SK-N-SH treated with all-trans-retinoic acid at 6 μM for 48 hours (cell line): Measurements from ENCODE around the gene SREK1.
"Not testable (repeated sequence)": the region's sequence is repeated elsewhere in the genome, so short reads cannot be mapped to it uniquely, and the experiment has no call there.

ENCODE experiments used
- ATAC-seq: fragments of 200-7000 bp; cut with Tn5 transposase; 3 replicates; pipeline ENCODE4 v1.9.1; 2020; ENCODE audit warnings: mild to moderate bottlenecking, moderate library complexity
- ARNTL ChIP-seq: fragments of 450-650 bp; formaldehyde crosslinking; IDR thresholded peaks from 2 replicates; pipeline ENCODE4 v1.5.0; 2020; ENCODE audit warnings: low read depth, mild to moderate bottlenecking, moderate library complexity, borderline replicate concordance
- BACH2 ChIP-seq: fragments of 250-450 bp; sonication (Bioruptor Pico); IDR thresholded peaks from 2 replicates; pipeline ENCODE4 v1.9.0; 2021; ENCODE audit warnings: mild to moderate bottlenecking, borderline replicate concordance
- CSDC2 ChIP-seq: fragments of 250-450 bp; sonication (Bioruptor Pico); IDR thresholded peaks from 2 replicates; pipeline ENCODE4 v1.5.0; 2020; ENCODE audit warnings: mild to moderate bottlenecking, moderate library complexity
- ESRRG ChIP-seq: fragments of 250-450 bp; sonication (Bioruptor Pico); IDR thresholded peaks from 2 replicates; pipeline ENCODE4 v1.6.1; 2021; ENCODE audit warnings: mild to moderate bottlenecking
- GLIS3 ChIP-seq: fragments of 250-450 bp; sonication (Bioruptor Pico); IDR thresholded peaks from 2 replicates; pipeline ENCODE4 v1.5.0; 2020; ENCODE audit warnings: mild to moderate bottlenecking, moderate library complexity
- ISL1 ChIP-seq: fragments of 250-450 bp; sonication (Bioruptor Pico); IDR thresholded peaks from 2 replicates; pipeline ENCODE4 v2.1.2; 2022; ENCODE audit warnings: mild to moderate bottlenecking, moderate library complexity
- PATZ1 ChIP-seq: fragments of 250-450 bp; sonication (Bioruptor Pico); IDR thresholded peaks from 2 replicates; pipeline ENCODE4 v1.8.0; 2020; ENCODE audit warnings: mild to moderate bottlenecking, moderate library complexity, borderline replicate concordance
- POU6F1 ChIP-seq: fragments of 250-450 bp; sonication (Bioruptor Pico); IDR thresholded peaks from 2 replicates; pipeline ENCODE4 v1.8.0; 2021; ENCODE audit warnings: low read depth, mild to moderate bottlenecking, moderate library complexity, borderline replicate concordance
- PPARA ChIP-seq: fragments of 250-450 bp; sonication (Bioruptor Pico); IDR thresholded peaks from 2 replicates; pipeline ENCODE4 v1.5.0; 2020; ENCODE audit warnings: mild to moderate bottlenecking, borderline replicate concordance
- RARB ChIP-seq: fragments of 250-450 bp; sonication (Bioruptor Pico); IDR thresholded peaks from 2 replicates; pipeline ENCODE4 v1.8.0; 2021; ENCODE audit warnings: mild to moderate bottlenecking, moderate library complexity
- SNAI2 ChIP-seq: fragments of 250-450 bp; sonication (Bioruptor Pico); IDR thresholded peaks from 2 replicates; pipeline ENCODE4 v1.5.0; 2020; ENCODE audit warnings: mild to moderate bottlenecking, moderate library complexity
- TCF4 ChIP-seq: fragments of 250-450 bp; sonication (Bioruptor Pico); IDR thresholded peaks from 2 replicates; pipeline ENCODE4 v1.8.0; 2021; ENCODE audit warnings: mild to moderate bottlenecking, moderate library complexity, borderline replicate concordance
- TOX ChIP-seq: fragments of 250-450 bp; sonication (Bioruptor Pico); IDR thresholded peaks from 2 replicates; pipeline ENCODE4 v1.8.0; 2021; ENCODE audit warnings: mild to moderate bottlenecking, moderate library complexity, borderline replicate concordance
- ZFP3 ChIP-seq: fragments of 250-450 bp; sonication (Bioruptor Pico); IDR thresholded peaks from 2 replicates; pipeline ENCODE4 v1.5.0; 2020; ENCODE audit warnings: mild to moderate bottlenecking, moderate library complexity
- ZFP30 ChIP-seq: fragments of 450-650 bp; formaldehyde crosslinking; IDR thresholded peaks from 2 replicates; pipeline ENCODE4 v1.5.0; 2022; ENCODE audit warnings: mild to moderate bottlenecking, moderate library complexity
- ZNF565 ChIP-seq: fragments of 450-650 bp; formaldehyde crosslinking; conservative IDR thresholded peaks from 2 replicates; pipeline ENCODE4 v1.5.0; 2020; ENCODE audit warnings: low read depth, mild to moderate bottlenecking, moderate library complexity
- ZNF70 ChIP-seq: fragments of 450-650 bp; formaldehyde crosslinking; IDR thresholded peaks from 2 replicates; pipeline ENCODE4 v1.5.0; 2020; ENCODE audit warnings: mild to moderate bottlenecking, moderate library complexity
- ZNF8 ChIP-seq: fragments of 450-650 bp; formaldehyde crosslinking; IDR thresholded peaks from 2 replicates; pipeline ENCODE4 v1.5.0; 2020; ENCODE audit warnings: mild to moderate bottlenecking, moderate library complexity
- TF ChIP-seq, protein P1 (sequence below): fragments of 250-450 bp; sonication (Bioruptor Pico); IDR thresholded peaks from 2 replicates; pipeline ENCODE4 v1.5.1; 2021; ENCODE audit warnings: mild to moderate bottlenecking, moderate library complexity
- TF ChIP-seq, protein P2 (sequence below): fragments of 250-450 bp; sonication (Bioruptor Pico); IDR thresholded peaks from 2 replicates; pipeline ENCODE4 v1.5.0; 2020; ENCODE audit warnings: mild to moderate bottlenecking, moderate library complexity
- TF ChIP-seq, protein P3 (sequence below): fragments of 250-450 bp; sonication (Bioruptor Pico); IDR thresholded peaks from 2 replicates; pipeline ENCODE4 v1.5.1; 2020; ENCODE audit warnings: low read depth, mild to moderate bottlenecking, moderate library complexity

SREK1 gene

GRCh38 chr5:66136053-66136452 lies 8.0 kb upstream of the SREK1 start:
- no peak for TF ChIP-seq ZNF8 (CRISPR knock-in tag)
- TF ChIP-seq CSDC2 (CRISPR knock-in tag), result no peak
- no peak for ATAC-seq

DNA sequence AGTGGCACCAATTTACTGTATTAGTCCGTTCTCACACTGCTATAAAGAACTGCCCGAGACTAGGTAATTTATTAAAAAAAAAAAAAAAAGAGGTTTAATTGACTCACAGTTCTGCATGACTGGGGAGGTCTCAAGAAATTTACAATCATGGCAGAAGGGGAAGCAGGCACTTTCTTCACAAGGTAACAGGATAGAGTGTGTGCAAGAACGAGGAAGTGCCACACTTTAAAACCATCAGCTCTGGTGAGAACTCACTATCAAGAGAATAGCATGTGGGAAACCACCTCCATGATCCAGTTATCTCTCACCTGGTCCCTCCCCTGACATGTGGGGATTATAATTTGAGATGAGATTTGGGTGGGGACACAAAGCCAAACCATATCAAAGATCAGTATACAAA lies 7.2 kb upstream of the SREK1 start:
- not testable (repeated sequence) for ATAC-seq

- ATAC-seq, result no peak
- TF ChIP-seq, protein P1, sequence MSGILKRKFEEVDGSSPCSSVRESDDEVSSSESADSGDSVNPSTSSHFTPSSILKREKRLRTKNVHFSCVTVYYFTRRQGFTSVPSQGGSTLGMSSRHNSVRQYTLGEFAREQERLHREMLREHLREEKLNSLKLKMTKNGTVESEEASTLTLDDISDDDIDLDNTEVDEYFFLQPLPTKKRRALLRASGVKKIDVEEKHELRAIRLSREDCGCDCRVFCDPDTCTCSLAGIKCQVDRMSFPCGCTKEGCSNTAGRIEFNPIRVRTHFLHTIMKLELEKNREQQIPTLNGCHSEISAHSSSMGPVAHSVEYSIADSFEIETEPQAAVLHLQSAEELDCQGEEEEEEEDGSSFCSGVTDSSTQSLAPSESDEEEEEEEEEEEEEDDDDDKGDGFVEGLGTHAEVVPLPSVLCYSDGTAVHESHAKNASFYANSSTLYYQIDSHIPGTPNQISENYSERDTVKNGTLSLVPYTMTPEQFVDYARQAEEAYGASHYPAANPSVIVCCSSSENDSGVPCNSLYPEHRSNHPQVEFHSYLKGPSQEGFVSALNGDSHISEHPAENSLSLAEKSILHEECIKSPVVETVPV (CRISPR knock-in tag), result no peak
- TF ChIP-seq CSDC2 (CRISPR knock-in tag) (no peak), BACH2 (CRISPR knock-in tag) (no peak), ISL1 (CRISPR knock-in tag) (no peak), ZFP3 (CRISPR knock-in tag) (no peak), POU6F1 (CRISPR knock-in tag) (no peak), GLIS3 (CRISPR knock-in tag) (no peak), ARNTL (CRISPR knock-in tag) (no peak), SNAI2 (CRISPR knock-in tag) (no peak), ZNF8 (CRISPR knock-in tag) (no peak), ZFP30 (CRISPR knock-in tag) (no peak), PPARA (CRISPR knock-in tag) (no peak), ZNF70 (CRISPR knock-in tag) (no peak), RARB (CRISPR knock-in tag) (no peak), PATZ1 (CRISPR knock-in tag) (no peak), ZNF565 (CRISPR knock-in tag) (no peak), ESRRG (no peak), TOX (CRISPR knock-in tag) (no peak)
- TF ChIP-seq, protein P2, sequence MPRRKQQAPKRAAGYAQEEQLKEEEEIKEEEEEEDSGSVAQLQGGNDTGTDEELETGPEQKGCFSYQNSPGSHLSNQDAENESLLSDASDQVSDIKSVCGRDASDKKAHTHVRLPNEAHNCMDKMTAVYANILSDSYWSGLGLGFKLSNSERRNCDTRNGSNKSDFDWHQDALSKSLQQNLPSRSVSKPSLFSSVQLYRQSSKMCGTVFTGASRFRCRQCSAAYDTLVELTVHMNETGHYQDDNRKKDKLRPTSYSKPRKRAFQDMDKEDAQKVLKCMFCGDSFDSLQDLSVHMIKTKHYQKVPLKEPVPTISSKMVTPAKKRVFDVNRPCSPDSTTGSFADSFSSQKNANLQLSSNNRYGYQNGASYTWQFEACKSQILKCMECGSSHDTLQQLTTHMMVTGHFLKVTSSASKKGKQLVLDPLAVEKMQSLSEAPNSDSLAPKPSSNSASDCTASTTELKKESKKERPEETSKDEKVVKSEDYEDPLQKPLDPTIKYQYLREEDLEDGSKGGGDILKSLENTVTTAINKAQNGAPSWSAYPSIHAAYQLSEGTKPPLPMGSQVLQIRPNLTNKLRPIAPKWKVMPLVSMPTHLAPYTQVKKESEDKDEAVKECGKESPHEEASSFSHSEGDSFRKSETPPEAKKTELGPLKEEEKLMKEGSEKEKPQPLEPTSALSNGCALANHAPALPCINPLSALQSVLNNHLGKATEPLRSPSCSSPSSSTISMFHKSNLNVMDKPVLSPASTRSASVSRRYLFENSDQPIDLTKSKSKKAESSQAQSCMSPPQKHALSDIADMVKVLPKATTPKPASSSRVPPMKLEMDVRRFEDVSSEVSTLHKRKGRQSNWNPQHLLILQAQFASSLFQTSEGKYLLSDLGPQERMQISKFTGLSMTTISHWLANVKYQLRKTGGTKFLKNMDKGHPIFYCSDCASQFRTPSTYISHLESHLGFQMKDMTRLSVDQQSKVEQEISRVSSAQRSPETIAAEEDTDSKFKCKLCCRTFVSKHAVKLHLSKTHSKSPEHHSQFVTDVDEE (CRISPR knock-in tag), result no peak
- TF ChIP-seq, protein P3, sequence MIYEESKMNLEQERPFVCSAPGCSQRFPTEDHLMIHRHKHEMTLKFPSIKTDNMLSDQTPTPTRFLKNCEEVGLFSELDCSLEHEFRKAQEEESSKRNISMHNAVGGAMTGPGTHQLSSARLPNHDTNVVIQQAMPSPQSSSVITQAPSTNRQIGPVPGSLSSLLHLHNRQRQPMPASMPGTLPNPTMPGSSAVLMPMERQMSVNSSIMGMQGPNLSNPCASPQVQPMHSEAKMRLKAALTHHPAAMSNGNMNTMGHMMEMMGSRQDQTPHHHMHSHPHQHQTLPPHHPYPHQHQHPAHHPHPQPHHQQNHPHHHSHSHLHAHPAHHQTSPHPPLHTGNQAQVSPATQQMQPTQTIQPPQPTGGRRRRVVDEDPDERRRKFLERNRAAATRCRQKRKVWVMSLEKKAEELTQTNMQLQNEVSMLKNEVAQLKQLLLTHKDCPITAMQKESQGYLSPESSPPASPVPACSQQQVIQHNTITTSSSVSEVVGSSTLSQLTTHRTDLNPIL, result no peak
- TF ChIP-seq, all 23 proteins: peak for 0
These were observed 5.3 kb upstream of the SREK1 start for GRCh38 chr5:66138637-66139317.

DNA sequence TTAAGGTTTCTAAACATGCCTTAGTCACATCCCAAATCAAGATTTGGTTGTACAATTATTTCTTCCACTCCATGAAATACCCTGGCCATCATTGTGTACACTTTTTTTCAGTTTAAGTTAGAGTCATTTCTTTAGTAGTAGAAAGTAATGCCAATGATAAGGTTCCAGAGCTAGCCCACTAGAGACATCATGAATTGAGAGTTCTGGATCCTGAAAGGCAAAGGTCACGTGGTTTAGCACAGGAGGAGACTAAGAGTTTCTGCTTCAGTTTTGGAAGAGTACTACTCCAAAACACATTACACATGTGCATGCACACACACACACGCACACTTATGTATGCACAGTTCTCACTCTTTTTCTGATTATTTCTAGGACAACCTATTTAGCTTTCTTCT lies 4.8 kb upstream of the SREK1 start:
- no peak for ATAC-seq
- TF ChIP-seq ISL1 (CRISPR knock-in tag) (no peak), TCF4 (no peak)
